ENCODE measurements around the gene SNED1. TPM values are rescaled to one million over a fixed set of nuclear protein-coding genes. Genes with fewer than 3 reads are reported as not detected.

Gene SNED1
- total RNA-seq, 2 donors from 2014 or later = 0.66 to 4.5 TPM

DNA sequence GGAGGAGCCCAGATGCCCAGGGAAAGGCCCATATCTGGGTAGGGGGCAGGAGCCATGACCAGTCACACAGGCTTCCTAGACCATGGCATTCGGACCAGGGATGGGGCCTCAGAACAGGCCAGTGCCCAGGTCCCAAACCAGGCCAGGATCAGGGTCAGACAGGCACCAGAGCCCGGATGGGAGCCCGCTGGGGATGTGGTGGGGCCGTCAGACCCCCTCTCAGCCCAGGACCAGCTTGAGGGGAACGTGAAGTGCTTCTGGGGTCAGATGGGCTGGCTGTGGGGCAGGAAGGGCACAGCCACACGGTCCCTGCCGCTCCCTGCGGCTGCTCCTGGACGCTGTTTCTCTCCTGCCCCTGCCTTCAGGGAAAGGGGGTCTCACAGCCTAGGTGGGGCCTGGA, 39.1 kb downstream of the SNED1 start:
- peaks cover 44% of the 10 kb centered on the region for H3K27me3 ChIP-seq (ENCODE audit: control insufficient read depth, insufficient read depth, low read length, poor library complexity, severe bottlenecking)
- TF ChIP-seq, protein P1, sequence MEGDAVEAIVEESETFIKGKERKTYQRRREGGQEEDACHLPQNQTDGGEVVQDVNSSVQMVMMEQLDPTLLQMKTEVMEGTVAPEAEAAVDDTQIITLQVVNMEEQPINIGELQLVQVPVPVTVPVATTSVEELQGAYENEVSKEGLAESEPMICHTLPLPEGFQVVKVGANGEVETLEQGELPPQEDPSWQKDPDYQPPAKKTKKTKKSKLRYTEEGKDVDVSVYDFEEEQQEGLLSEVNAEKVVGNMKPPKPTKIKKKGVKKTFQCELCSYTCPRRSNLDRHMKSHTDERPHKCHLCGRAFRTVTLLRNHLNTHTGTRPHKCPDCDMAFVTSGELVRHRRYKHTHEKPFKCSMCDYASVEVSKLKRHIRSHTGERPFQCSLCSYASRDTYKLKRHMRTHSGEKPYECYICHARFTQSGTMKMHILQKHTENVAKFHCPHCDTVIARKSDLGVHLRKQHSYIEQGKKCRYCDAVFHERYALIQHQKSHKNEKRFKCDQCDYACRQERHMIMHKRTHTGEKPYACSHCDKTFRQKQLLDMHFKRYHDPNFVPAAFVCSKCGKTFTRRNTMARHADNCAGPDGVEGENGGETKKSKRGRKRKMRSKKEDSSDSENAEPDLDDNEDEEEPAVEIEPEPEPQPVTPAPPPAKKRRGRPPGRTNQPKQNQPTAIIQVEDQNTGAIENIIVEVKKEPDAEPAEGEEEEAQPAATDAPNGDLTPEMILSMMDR (conservative IDR thresholded peaks at IDR 0.05) = no peak
- DNase-seq = no peak
- H3K27me3 Mint-ChIP-seq (ENCODE audit: insufficient read depth) = peaks cover 44% of the 10 kb centered on the region
- H3K9ac ChIP-seq (ENCODE audit: extremely low read depth, low read length, poor library complexity, severe bottlenecking) = no peak overlapping the region
- H3K4me3 ChIP-seq (ENCODE audit: low read length) = no peak overlapping the region
- H3K4me1 ChIP-seq (ENCODE audit: control insufficient read depth, insufficient read depth, low read length) = peaks cover 6% of the 10 kb centered on the region
- no peaks in the 10 kb centered on the region for H3K36me3 ChIP-seq (ENCODE audit: control insufficient read depth, insufficient read depth, low read length)
- H3K27ac ChIP-seq (ENCODE audit: low read depth, low read length) = no peak overlapping the region
- H3K9me3 ChIP-seq (ENCODE audit: control insufficient read depth, low read length) = no peaks in the 10 kb centered on the region
- H3K36me3 Mint-ChIP-seq (ENCODE audit: low read depth) = no peaks in the 10 kb centered on the region
- 86 to 95% methylated on average over 8 to 9 of the region's 9 CpGs for WGBS, 2 experiments (ENCODE audit: insufficient coverage in 1 of 2, insufficient read length in 1 of 2)
- no peaks in the 10 kb centered on the region for H3K9me3 Mint-ChIP-seq
- H3K4me1 Mint-ChIP-seq = no peaks in the 10 kb centered on the region
- H3K27ac Mint-ChIP-seq = no peak overlapping the region
- no peak overlapping the region for H3K4me3 Mint-ChIP-seq

DNA sequence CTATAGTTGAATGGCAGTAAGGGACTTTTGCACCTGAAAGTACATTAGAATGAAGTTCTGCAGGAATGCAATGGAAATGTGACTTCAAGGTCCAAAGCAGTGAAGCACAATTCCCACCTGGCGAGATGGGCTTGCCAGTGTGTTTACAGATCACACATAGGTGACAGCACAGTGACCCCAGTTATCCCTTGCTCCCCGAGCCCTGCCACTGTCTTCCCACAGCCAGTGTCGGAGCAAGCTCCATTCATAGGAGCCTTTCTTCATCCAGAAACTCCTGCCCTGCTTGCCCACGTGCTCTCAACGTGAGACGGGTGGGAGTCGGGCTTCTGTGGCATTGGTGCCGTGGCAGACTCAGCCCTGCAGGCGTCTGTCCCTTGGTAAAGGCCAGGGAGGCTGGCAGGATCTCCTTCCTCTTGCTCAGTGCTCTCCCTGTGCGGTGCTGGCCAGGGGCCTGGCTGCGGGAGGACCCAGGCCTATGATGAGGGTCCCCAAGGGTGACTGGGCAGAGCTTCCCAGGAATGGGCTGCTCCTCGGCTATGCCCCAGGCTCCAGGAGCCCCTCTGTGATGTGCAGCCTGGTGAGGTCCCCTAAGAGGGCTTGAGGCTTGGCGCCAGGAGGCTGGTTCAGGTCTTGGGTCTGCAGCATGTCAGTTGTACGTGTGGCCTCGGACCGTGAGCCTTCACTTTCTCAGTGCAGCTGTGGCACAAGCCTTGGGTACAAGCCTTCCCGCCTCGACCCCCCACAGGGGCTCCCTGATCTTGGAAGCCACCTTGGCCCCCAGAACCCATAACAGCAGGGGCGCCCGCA, 40.2 kb downstream of the SNED1 start:
- no peak for DNase-seq
- WGBS, 2 experiments (ENCODE audit: insufficient coverage in 1 of 2, insufficient read length in 1 of 2) = 89 to 90% methylated on average over 9 to 20 of the region's 20 CpGs
- TF ChIP-seq, protein P1 (conservative IDR thresholded peaks at IDR 0.05) = no peak
- H3K4me1 Mint-ChIP-seq = no peaks in the 10 kb centered on the region
- H3K27me3 ChIP-seq (ENCODE audit: control insufficient read depth, insufficient read depth, low read length, poor library complexity, severe bottlenecking) = peaks cover 44% of the 10 kb centered on the region
- no peaks in the 10 kb centered on the region for H3K9me3 Mint-ChIP-seq
- H3K27me3 Mint-ChIP-seq (ENCODE audit: insufficient read depth) = peaks cover 46% of the 10 kb centered on the region
- H3K4me3 Mint-ChIP-seq = no peak overlapping the region
- H3K4me3 ChIP-seq (ENCODE audit: low read length) = no peak overlapping the region
- no peaks in the 10 kb centered on the region for H3K36me3 Mint-ChIP-seq (ENCODE audit: low read depth)
- H3K27ac ChIP-seq (ENCODE audit: low read depth, low read length) = no peak overlapping the region
- no peaks in the 10 kb centered on the region for H3K9me3 ChIP-seq (ENCODE audit: control insufficient read depth, low read length)
- H3K9ac ChIP-seq (ENCODE audit: extremely low read depth, low read length, poor library complexity, severe bottlenecking) = no peak overlapping the region
- peaks cover 6% of the 10 kb centered on the region for H3K4me1 ChIP-seq (ENCODE audit: control insufficient read depth, insufficient read depth, low read length)
- H3K36me3 ChIP-seq (ENCODE audit: control insufficient read depth, insufficient read depth, low read length) = no peaks in the 10 kb centered on the region
- H3K27ac Mint-ChIP-seq = no peak overlapping the region

DNA sequence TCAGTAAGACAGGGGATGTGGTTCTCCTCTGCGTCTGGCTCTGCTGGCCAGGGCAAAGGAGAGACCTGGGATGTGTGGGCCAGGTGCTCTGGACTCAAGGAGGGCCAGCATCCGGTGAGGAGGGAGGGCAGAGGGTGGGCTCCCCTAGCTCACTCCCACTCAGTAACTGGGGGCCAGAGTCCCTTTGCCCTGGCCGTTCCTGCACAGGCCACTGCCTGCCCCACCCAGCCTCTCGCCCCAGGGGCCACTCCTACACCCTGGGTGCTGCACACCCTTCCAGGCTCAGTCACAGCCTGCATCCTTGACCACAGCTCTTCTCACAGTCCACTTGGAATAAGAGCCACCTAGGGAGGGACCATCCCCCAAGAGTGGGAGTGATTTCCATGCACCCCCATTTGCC, 41.0 kb downstream of the SNED1 start:
- peaks cover 47% of the 10 kb centered on the region for H3K27me3 Mint-ChIP-seq (ENCODE audit: insufficient read depth)
- WGBS, 2 experiments (ENCODE audit: insufficient coverage in 1 of 2, insufficient read length in 1 of 2) = 87 to 93% methylated on average over 3 to 4 of the region's 4 CpGs

More for the DNA sequence above, 41.0 kb downstream of the SNED1 start:
- DNase-seq = no peak
- Mint-ChIP-seq H3K9me3 (no peaks in the 10 kb centered on the region), H3K36me3 (ENCODE audit: low read depth) (no peaks in the 10 kb centered on the region), H3K27ac (no peak overlapping the region), H3K4me1 (no peaks in the 10 kb centered on the region), H3K4me3 (no peak overlapping the region)
- Histone ChIP-seq H3K9me3 (ENCODE audit: control insufficient read depth, low read length) (no peaks in the 10 kb centered on the region), H3K4me3 (ENCODE audit: low read length) (no peak overlapping the region), H3K36me3 (ENCODE audit: control insufficient read depth, insufficient read depth, low read length) (no peaks in the 10 kb centered on the region), H3K27ac (ENCODE audit: low read depth, low read length) (no peak overlapping the region), H3K4me1 (ENCODE audit: control insufficient read depth, insufficient read depth, low read length) (peaks cover 6% of the 10 kb centered on the region), H3K9ac (ENCODE audit: extremely low read depth, low read length, poor library complexity, severe bottlenecking) (no peak overlapping the region), H3K27me3 (ENCODE audit: control insufficient read depth, insufficient read depth, low read length, poor library complexity, severe bottlenecking) (peaks cover 44% of the 10 kb centered on the region)
- TF ChIP-seq, protein P1 (conservative IDR thresholded peaks at IDR 0.05) = no peak
